Tibial nerve (tissue), 4 donors: ENCODE measurements around the gene ST8SIA4.
A peak's percentile ranks its signal among the peaks of the same experiment; 100 is the strongest.

Experiments used
- CTCF ChIP-seq, 5 experiments: fragments of 200-600 bp in 3 of 5; fragments of 450-650 bp in 2 of 5; sonication (generic) in 3 of 5; IDR thresholded peaks; one replicate each; pipeline ENCODE4 v1.5.1; 2016 to 2019; ENCODE audit warnings: antibody characterized with exemption in 5 of 5, mild to moderate bottlenecking in 3 of 5, moderate library complexity in 2 of 5
- EP300 ChIP-seq, 2 donors: sonication (generic); formaldehyde crosslinking; IDR thresholded peaks; one replicate each; pipeline ENCODE4 v1.6.1; 2017; ENCODE audit warnings: antibody characterized with exemption in 2 of 2, mild to moderate bottlenecking in 1 of 2
- POLR2A ChIP-seq, 2 donors: fragments of 450-650 bp; IDR thresholded peaks; one replicate each; pipeline ENCODE4 v1.6.1; 2017; ENCODE audit warnings: antibody characterized with exemption in 2 of 2, mild to moderate bottlenecking in 2 of 2, moderate library complexity in 2 of 2

DNA sequence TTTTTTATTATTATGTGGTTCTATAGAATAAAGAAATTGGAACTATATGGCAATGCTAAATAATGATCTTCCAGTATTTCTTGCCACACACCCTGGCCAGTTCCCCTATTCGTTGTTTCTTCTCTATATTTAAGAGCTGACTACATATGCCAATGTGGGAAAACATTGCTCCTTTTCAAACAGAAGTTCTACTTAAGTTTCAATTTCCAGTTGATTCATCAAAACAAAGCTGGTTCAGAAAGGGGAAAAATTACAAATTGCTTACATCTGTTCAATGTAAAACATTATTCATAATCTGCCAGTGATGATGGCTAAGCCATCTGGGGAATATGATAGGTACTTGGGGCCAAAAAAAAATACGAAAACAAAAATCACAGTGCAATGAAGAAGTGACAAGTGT is 76.9 kb downstream of the ST8SIA4 start:
- TF ChIP-seq CTCF (IDR thresholded peaks at IDR 0.05) (no peak), POLR2A (IDR thresholded peaks at IDR 0.05) (no peak), EP300 (IDR thresholded peaks at IDR 0.05) (peak in 1 of 2 donors; percentile 43)
